Measurements from ENCODE around the gene ELAVL3.
"Not testable (repeated sequence)": the region's sequence is repeated elsewhere in the genome, so short reads cannot be mapped to it uniquely, and the experiment has no call there.

Gene ELAVL3

GRCh38 chr19:11486661-11487503 is 6.0 kb upstream of the ELAVL3 start:
- DNase-seq (ENCODE audit: low read depth): no peak

DNA sequence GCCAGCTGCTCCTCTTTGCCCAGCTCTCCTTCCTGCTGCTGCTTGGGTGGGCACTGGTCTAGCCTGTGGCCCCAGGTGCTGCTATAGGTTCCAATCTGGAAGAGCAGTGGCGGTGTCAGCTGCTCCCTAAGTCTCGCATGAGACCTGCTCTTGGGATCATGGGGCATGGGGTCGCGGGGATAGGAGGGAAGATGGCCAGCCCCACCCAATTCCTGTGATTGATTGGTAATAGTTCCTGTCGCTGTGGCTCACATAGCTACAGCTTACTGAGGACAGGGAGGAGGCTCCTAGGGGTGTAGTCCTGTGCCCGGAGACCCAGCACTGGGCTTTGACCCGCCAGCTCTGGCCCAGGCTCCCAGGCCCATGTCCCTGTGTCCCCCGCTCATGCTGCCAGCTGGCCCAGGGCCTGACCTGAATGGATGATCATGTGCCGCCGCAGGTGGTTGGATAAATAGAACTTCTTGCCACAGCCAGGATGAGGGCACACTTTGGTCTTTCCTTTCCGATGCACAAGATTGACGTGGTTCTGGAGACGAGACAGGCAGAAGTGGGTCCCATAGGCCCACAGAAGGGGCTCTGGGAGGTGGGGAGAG is 4.5 kb upstream of the ELAVL3 start:
- no peak for DNase-seq (ENCODE audit: low read depth)

DNA sequence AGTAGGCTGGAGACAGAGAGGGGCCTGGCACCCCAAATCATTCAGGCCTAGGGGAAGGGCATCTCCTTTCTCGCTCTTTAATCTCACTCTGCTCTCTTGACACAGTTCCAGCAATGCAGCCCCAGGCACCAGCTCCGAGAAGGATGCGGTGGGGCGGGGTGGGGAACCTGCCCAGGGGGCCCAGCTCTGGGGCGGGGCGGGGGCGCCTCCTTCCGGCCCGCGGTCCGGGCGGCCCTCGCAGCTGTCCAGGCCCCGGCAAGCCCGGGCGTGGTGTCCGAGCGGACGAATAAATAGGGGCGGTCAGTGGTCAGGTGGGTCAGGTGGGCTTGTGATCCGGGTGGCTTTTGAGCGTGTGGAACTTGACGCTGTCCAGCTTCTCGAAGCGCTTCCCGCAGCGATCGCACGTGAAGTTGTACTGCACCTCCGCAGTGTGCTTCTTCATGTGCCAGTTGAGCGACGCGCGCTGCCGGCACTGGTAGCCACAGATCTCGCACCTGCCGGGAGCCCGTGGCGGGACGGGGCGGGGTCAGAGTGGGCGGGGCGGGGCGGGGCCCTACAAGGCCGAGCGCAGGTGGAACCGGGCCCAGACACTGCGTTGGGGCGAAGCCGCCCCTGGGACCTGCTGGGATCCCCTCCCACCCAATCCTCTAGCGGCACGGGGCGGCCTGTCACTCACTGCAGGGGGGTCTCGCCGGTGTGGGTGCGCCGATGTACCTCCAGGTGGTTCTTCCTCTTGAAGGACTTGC is 2.7 kb upstream of the ELAVL3 start:
- no peak for DNase-seq (ENCODE audit: low read depth)

DNA sequence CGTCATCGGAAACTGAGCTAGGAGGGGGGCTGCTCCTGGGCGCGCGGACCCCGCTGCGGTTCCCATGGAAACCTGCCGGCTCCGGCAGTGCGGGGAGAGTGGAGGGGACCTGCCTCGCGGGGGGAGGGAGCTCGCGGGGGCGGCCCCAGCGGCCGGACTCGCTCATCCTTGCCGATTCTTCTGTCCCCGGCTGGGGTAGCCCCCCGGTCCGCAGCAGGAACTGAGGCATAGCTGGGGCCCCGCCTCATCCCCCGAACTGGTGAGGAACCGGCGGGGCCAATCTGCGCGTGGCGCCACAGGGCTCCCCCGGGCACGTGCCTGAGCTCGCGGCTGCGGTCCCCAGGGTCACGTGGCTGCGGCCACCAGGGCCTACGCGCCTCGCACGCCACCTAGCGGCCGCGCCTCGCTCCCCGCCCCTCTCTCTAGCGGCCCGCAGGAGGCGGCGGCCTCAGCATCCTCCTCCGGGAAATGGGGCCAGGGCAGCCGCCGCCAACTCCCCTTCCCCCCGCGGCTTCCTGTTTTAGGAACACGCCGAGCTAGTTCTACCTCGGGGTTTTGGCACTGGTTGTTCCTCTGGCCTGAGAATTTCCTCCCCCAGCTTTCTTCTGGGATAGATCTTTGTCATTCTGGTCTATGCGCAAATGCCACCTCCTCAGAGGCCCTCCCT is 1.7 kb upstream of the ELAVL3 start:
- DNase-seq (ENCODE audit: low read depth): peak; percentile 79

DNA sequence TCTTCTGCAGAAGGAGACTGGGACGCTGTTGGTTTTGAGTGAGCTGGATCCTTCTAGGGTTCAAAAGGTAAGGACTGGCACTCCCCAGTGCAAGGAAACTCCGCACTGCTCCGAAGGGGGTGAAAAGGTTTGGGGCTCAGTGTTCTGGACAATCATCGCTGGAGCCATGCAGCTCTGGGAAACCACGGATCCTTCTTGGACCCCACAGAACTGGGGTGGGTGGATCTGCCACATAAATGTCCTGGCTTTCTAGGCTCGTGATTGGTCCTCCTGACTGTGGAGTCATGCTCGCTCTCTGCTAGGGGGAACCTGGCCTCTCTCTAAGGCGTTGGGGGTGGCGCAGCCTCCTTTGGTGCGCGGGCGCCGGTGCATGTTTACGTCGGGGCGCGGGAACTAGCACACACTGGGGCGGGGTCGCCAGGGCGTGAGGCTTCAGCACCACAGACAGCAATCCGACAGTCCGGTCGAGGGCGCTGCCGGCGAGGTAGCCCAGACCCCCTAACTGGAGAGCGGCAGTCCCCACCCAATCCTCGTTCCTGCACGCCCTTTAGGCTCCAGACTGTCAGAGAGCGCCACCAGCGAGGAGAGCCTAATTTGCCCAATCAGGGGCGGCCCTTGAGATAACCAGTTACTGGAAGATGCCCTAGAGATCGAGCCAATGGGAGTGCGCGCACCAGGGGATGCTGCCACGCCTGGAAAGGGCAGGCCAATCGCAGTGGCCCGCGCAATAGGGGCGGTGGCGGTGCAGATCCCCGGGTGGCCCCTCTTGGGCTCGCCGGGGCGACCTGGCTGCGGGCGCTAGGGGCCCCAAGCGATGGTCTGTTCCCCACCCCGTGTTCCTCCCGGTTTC is 913 bp upstream of the ELAVL3 start:
- DNase-seq (ENCODE audit: low read depth): peak; percentile 59

GRCh38 chr19:11479898-11480714 is 740 bp downstream of the ELAVL3 start:
- DNase-seq (ENCODE audit: low read depth): no peak

DNA sequence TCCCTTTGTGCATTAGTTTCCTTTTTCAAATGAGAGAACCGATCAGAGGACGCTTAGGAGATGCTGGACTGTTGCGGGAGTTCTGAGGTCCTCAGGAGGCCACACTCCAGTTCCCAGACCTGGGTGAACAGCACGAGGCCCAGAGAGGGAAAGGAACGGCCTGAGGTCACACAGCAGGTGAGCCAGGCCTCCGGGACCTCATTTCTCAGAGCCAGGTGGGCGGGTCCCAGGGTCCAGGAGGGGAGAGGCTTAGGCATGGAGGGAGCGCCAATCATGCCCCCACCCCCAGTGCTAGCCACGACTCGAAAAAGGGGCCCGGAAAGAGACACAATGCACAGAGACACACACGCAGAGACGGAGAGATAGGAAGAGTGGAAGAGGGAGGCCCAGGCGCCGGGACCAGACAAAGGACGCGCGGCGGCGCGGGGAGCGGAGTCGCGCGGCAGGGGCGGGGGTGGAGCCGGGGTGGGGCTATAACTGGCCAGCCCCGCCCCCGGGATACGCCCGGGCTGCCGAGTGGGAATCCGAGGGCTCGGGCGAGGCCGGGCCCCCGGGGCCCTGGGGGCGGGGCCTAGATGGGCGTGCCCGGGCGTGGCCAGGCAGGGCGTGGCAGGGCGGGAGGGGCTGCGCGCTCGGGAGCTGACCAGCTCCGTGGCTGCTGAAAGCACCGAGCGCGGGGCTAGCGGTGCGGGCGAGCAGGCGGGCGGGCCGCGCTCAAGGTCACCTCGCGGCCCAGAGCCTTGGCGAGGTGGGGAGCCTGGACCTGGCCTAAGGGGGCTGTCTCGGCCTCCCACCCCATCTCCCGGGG is 1.6 kb downstream of the ELAVL3 start:
- peak; percentile 33 for DNase-seq (ENCODE audit: low read depth)

- DNase-seq (ENCODE audit: low read depth): no peak
Observed at GRCh38 chr19:11478167-11479089, 2.4 kb downstream of the ELAVL3 start.

GRCh38 chr19:11475861-11476260 is 5.0 kb downstream of the ELAVL3 start:
- DNase-seq (ENCODE audit: low read depth): no peak

- not testable (repeated sequence) for DNase-seq (ENCODE audit: low read depth)
Observed at GRCh38 chr19:11475343-11475742, 5.5 kb downstream of the ELAVL3 start.

DNA sequence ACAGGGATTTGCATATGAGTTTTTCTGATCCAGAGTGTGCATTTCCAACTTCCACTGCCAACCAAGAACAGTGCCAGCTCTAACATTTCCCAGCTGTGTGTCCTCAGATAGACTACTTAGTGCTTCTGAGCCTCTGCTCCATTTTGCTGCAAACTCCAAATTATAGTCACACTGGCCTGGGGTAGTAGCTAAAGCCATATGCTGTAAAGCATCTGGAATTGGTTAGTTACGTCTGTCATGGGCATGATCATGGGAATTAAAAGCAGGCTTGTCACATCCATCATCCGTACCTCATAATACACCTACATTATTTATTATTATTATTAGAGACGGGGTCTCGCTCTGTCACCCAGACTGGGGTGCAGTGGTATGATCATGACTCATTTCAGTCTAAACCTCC is 7.1 kb downstream of the ELAVL3 start:
- no peak for DNase-seq (ENCODE audit: low read depth)

DNA sequence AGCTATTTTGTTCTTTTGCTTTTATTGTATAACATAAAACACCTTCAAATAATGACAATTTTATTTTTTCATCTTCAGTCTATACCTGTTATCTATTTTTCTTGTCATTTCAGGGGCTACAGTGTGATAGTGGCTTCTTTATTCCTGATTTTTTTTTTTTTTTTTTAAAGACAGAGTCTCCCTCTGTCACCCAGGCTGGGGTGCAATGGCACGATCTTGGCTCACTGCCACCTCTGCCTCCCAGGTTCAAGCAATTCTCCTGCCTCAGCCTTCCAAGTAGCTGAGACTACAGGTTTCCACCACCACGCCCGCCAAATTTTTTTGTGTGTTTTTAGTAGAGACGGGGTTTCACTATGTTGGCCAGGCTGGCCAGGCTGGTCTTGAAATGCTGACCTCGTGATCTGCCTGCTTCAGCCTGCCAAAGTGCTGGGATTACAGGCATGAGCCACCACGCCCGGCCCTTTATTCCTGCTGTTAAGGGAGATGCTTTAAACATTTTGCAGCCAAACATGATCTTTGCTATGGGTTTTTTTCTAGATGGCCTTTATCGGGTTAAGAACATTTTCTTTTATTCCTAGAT is 12.5 kb downstream of the ELAVL3 start:
- not testable (repeated sequence) for DNase-seq (ENCODE audit: low read depth)

GRCh38 chr19:11465600-11465999 is 15.2 kb downstream of the ELAVL3 start:
- DNase-seq (ENCODE audit: low read depth): no peak

- DNase-seq (ENCODE audit: low read depth): no peak
Observed at GRCh38 chr19:11464333-11465265, 16.2 kb downstream of the ELAVL3 start.

DNA sequence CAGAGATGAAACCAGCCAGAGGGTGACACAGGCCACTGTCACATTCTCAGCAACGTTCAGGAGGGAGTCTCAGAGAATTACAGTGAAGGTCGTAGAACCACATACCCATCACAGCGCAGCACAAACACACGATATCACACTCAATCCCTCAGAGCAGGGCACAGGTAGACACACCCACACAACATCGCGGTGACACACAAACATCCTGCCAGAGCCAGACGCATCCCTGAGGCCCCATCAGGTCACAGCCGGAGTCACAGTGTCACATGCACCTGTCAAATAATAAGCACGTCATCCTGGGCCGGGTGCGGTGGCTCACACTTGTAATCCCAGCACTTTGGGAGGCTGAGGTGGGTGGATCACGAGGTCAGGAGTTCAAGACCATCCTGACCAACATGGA is 17.5 kb downstream of the ELAVL3 start:
- DNase-seq (ENCODE audit: low read depth): no peak

- DNase-seq (ENCODE audit: low read depth): no peak
Observed at GRCh38 chr19:11461453-11461852, 19.4 kb downstream of the ELAVL3 start.

DNA sequence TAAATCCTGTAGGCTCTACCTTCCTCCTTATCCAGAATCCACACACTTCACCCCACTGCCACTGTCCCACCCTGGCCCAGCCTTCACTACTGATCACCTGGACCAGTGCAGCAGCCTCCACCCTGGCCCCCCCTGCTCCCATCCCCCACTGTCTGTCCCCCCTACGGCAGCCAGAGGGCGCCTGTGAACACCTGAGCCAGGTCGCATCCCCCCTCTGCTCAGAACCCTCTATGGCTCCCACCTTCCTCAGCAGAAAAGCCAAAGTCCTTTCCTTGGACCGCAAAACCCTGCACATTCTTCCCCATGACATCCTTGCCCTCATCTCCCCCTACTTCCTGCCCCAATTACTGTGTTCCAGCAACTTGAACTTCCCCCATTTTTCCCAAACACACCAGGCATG is 20.6 kb downstream of the ELAVL3 start:
- no peak for DNase-seq (ENCODE audit: low read depth)

Measured in ELR (cell line).